ENCODE results near the gene TFIP11.

The TFIP11 gene

DNA sequence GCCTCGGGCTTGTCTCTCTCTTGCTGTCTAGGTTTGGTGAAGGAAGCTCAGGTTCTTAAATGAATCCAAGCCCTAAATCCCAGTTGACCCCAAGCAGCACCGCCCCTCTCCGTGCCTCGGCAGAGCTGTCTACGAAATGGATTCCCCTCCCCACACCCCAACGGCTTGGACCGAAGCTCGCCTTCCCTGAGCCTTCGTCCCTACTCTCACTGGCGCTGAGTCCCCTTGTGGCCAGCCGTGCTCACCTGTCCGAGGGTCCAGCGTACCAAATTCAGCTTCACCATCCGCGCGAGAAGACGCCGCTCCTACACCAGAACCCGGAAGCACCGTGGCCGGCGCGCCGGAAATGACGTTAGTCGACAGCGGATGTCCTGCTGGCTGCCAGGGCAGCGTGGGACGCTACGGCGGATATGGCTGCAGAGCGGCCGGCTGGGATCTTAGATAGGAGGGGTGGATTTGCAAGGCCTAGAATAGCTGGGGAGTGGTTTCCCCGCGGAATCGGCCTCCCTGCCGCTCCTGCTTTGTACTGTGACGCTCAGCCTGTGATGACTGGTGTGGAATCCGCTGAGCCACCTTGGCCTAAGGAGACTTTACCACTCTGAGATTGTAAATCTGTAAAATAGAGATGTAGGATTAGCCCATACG is at the start of gene TFIP11:
TFIP11 (minus strand) TSS at position 325 of the 645 bp plus-strand sequence. CDS start 2,201 bp downstream, outside the sequence.
- peak; percentile 99 for DNase-seq (ENCODE audit: low spot score)

DNA sequence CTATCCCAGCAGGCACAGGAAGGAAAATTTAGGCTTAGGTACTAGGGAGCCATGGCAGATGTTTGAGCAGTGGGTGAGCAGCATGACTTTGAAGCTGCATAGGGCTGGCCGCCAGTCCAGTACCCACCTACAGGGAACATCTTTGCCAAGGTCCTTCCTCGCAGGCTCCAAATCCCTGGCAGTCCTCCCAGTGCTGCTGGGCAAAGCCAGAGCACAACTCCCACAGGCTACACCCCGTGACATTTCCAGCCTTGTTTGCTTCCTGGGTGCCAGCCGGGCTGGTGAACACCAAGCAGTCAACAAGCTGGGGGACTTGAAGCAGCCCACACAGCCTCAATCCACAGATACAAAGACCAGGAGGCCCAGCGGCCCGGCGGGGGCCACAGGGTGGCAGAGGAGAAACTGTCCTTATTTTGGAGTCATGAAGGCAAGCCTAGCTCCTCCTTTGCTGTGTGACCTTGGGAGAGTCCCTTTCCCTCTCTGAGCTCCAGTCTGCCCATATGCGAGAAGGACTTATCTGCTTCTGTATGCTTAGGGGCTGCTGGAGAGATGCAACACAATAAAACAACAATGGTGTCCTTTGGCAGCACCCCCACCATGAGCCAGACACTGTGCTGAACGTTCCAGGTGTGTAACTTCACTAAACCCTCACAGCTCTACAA is 49.6 kb upstream of the TFIP11 start:
- no peak for DNase-seq (ENCODE audit: low spot score)

DNA sequence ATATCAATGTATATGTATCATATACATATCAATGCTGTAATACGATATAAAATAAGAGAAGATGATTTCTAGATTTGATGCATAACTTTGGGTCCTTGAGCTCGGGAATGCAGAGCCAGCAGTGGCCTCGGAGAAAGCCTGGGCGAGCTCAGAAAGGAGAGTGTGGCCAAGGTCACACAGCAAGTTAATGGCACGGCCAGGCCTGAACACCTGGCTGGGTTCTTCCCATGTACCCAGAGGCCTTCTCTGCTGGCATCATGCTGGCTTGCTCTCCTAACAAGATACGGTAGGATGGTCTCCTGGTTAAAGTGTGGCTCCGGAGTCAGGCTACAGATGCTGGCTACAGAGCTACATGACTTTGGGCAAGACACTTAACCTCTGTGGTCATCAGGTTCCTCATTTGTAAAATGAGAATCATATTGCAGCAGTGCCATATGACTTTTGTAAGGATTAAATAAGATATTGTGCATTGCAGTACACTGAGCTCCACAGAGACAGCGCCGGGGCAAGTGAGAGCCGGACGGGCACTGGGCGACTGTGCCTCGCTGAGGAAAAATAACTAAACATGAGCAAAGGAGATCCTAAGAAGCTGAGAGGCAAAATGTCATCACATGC is 47.8 kb upstream of the TFIP11 start:
- DNase-seq (ENCODE audit: low spot score): no peak

DNA sequence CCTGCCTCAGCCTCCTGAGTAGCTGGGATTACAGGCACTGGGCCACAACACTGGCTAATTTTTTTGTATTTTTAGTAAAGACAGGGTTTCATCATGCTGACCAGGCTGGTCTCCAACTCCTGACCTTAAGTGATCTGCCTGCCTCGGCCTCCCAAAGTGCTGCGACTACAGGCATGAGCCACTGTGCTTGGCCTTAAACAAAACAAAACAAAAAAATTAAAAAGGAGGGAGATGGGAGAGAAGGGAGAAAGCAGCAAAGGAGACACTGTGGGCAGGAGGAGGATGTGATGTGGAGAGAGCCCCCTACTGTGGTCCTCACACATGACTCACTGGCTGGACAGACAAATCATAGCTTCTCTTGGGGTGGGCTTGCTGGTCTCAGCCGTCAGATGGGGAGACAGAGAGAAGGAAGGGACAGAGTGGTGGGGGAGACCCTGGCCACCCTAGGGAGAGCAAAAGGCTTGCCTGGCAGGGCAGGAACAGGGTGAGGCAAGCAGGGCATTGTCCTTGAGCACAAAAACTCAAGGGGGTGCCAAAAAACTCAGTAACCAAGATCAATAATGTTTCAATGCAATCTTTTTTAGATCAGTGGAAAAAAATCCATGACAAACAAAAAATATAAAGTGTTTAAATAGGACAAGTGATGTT is 46.1 kb upstream of the TFIP11 start:
- no peak for DNase-seq (ENCODE audit: low spot score)

DNA sequence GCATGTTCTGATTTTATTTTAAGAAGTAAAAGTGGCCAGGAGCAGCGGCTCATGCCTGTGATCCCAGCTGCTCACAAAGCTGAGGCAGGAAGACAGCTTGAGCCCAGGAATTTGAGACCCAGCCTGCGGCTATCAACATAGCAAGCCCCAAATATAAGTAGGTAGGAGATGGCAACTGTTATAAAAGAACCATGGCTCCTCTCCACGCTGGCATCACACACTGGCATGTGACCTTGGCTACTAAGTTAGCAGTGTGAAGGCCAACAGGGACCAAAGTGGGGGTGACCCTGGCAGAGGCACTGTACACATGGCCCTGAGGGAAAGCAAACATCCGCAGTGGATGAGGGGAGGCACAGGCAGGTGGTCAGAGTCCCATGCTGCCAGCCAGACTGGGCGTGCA is 44.6 kb upstream of the TFIP11 start:
- no peak for DNase-seq (ENCODE audit: low spot score)

DNA sequence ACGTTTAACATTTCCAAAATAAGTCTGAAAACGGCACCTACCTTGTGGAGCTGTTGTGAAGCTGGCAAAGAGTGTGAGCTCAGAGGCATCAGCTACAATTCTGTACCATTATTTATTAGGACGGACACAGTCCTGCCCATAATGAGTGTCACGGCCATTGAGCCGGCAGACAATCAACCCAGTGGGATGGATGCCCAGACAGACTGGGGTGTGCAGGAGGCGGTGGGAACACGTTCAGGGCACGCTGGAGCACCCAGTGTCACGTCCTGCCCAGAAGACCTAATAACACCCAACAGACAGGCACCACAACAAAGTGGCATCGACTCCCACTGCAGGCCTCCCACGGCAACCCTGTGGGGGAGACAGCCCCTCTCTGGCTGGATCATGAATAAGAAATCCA is 43.2 kb upstream of the TFIP11 start:
- DNase-seq (ENCODE audit: low spot score): no peak

DNA sequence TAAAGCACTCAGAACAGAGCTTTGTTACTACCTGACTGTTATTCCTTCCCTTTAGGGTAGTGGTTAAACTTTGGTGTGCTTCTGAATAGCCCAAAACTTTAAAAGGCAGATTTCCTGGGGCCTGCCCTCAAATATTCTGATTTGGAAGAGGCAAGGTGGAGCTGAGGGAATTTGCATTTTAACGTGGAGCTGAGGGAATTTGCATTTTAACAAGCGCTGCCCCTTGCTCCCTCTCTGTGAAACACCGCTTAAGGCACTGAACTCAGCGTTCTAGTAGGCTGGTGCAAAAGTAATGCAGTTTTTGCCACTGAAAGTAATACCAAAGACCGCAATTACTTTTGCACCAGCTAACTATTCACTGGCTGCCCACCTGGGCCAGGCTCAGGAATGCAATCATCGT is 42.7 kb upstream of the TFIP11 start:
- DNase-seq (ENCODE audit: low spot score): no peak

DNA sequence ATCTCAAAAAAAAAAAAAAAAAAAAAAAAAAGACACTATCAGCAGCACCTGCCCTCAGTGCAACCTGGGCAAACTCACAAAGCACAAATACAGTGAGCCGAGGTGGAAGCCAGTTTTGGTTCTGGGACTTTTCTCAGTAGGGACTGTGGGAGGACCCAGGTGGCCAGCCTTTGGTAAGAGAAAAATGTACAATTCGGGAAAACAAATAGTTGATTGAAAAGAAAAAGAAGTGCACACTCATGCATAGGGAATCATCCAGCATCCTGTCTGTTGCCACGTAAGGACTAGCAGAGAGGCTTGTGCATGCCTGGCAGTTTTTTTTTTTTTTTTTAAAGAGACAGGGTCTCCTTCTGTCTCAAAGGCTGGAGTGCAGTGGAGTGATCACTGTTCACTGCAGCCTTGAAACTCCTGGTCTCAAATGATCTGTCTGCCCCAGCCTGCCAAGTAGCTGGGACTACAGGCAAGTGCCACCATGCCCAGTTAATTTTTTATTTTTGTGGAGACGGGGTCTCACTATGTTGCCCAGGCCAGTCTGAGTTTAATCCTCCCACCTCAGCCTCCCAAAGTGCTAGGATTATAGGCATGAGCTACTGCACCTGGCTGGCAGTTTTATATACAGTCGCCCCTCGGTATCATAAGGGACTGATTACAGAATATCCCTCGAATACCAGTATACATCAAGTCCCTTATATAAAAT is 40.9 kb upstream of the TFIP11 start:
- DNase-seq (ENCODE audit: low spot score): no peak

DNA sequence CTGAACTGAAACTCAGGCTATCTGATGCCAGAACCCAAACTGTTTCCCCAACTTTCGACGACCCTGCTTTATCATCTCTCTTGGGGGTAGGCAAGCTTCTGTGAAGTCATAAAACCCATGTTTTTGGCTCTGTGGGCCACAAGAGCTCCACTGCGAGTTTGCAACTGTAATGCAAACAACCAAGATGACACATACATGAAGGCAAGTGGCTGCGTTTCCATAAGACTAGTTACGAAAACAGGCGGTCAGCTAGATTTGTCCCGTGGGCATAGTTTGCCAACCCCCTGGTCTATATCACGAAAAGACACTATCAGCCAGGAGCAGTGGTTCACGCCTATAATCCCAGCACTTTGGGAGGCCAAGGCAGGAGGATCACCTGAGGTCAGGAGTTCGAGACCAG is 40.2 kb upstream of the TFIP11 start:
- no peak for DNase-seq (ENCODE audit: low spot score)

DNA sequence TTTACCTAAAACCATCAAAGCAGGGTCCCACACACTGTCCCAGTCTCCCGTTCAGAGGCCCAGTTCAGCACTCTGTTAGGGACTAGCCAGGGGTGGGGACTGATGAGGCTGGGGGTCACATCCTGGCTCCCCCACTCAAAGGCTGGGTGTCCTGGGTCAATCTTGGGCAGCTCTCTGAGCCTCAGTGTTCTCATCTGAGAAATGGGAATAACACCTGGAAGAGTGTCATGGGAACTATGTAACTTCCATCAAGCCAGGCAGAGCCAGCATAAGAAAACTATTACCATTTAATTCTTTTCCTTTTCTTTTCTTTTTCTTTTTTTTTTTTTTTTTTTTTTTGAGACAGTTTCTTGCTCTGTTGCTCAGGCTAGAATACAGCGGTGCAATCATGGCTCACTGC is 39.3 kb upstream of the TFIP11 start:
- no peak for DNase-seq (ENCODE audit: low spot score)

DNA sequence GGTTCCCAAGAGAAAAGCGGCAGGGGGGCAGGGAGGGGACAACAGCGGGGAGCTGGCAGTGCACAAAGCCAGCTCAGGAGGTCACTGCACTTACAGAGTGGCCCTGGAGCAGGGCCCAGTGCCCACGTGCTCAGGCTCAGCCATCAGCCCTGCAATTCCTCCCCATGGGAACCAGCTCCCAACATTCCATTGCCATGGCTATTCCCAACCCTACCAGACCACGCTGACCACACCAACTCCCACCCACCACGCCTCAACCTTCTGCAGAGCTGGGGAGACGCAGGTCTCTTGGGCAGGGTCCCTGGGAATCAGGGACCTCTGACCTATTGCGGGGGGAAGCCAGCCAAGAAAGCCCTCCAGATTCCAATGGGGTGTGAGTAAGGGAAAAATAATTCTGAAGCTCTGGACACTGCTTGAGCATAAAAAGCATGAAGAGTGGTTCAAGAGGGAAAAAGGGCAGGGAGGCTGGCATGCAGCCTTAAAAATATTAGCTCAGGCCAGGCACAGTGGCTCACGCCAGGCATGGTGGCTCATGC is 38.3 kb upstream of the TFIP11 start:
- DNase-seq (ENCODE audit: low spot score): peak; percentile 69

DNA sequence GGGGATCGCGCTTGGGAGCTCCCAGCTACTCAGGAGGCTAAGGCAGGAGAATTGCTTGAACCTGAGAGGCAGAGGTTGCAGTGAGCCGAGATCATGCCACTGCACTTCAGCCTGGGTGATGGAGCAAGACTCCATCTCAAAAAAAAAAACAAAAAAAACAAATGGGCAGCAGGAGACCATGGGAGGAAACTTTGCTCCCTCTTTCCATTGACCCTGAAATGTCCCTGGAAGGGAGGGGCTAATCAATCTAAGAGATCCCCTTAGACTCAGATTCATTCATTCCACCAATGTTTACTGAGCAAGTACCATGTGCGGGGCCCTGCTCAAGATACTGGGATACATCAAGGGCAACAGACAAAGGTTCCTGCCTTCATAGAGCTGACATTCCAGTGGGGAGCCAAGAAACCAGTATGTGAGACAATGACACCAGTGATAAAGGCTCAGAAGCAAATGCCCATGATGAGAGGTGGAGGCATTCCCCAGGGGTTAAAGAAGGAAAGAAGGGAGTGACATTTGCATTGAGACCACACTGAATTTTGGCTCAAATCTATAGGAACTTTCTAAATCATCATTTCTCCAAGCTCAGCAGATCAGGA is 37.7 kb upstream of the TFIP11 start:
- DNase-seq (ENCODE audit: low spot score): no peak

DNA sequence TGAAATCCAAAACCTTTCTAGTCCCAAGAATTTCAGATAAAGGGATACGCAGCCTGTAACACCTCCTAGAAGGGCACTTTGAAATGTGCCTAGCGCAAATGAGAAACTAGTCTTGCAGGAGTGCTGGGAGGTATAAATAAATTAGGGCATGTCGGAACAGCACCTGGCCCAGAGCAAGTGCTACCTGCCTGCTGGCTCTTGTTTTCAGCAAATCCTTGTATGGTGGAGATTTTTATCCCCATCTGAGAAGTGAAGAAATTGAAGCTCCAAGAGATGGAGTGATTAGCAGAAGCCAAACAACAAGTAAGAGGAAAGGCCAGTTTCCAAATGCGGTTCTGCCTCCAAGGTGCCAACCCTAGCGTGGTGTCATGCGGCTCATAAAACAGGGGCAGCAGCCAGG is 36.7 kb upstream of the TFIP11 start:
- no peak for DNase-seq (ENCODE audit: low spot score)

DNA sequence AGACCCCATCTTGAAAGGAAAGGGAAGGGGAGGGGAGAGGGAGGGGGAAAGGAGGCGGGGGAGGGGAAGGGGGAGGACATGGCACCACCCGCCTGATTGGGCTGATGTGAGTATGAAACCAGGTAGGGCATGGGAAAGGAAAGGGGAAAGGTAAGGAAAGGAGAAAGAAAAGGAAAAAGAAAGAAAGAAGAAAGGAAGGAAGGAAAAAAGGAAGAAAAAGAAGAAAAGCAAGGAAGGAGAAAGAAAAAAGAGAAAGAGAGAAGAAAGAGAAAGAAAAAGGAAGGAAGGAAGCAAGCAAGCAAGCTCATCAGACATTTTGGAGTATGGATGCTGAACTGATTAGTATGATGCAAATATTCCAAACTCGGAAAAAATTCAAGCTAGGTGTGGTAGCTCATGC is 36.0 kb upstream of the TFIP11 start:
- no peak for DNase-seq (ENCODE audit: low spot score)

DNA sequence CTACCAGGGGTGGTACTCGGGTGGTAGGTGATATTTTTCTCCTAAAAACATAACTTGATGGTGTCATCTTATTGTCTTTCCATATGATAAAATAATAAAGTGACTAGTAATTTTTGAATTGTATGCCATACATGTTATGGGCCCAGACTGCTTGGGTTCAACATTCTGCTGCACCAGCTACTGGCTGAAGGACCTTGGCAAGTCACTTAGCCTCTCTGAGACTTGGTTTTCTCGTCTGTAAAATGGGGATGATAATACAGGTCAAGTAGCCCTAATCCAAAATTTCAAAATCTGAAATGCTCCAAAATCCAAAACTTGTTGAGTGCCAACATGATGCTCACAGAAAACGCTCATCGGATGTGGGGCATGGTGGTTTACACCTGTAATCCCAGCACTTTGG is 35.6 kb upstream of the TFIP11 start:
- DNase-seq (ENCODE audit: low spot score): no peak

DNA sequence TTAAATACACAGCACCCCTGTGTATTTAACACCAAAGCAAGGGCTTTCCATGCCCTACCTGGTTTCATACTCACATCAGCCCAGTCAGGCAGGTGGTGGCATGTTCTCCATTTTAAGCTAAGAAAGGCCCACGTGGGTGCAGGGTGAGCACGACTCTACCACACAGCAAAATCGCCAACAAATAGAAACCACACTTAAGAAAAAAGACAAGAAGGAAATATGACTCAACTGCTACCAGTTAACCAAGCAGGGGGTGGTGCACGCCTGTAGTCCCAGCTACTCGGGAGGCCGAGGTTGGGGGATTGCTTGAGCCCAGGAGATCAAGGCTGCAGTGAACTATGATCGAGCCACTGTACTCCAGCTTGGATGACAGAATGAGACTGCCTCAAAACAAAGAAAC is 35.2 kb upstream of the TFIP11 start:
- no peak for DNase-seq (ENCODE audit: low spot score)

DNA sequence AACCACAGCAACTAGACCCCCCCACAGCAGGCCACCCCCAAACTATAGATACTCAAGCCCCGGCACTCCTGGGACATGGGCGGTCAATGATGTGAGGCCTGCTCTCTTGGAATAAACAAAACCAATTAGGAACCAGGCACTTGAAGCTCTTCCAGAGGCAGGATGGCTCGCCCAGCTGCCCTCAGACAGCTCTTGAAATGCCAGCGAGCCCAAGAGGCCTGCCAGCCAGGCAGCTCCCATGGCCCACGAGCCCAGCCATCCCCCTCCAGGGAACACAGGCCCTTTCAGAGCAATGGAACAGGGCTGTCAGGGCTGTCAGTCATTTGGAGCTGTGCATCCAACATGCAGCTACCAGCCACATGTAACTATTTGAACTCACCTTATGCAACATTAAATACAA is 34.0 kb upstream of the TFIP11 start:
- no peak for DNase-seq (ENCODE audit: low spot score)

DNA sequence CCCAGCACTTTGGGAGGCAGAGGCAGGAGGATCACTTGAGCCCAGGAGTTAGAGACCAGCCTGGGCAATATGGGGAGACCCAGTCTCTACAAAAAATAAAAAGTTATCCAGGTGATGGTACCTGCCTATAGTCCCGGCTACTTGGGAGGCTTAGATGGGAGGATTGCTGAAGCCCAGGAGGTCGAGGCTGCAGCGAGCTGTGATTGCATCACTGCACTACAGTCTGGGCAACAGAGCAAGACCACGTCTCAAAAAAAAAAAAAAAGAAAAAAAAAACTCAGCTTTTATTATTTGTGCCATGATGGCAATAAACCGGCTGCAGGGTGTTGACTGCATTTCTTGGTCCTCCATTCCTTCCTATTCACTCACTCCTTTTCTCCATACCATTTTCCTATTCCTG is 33.6 kb upstream of the TFIP11 start:
- DNase-seq (ENCODE audit: low spot score): no peak

DNA sequence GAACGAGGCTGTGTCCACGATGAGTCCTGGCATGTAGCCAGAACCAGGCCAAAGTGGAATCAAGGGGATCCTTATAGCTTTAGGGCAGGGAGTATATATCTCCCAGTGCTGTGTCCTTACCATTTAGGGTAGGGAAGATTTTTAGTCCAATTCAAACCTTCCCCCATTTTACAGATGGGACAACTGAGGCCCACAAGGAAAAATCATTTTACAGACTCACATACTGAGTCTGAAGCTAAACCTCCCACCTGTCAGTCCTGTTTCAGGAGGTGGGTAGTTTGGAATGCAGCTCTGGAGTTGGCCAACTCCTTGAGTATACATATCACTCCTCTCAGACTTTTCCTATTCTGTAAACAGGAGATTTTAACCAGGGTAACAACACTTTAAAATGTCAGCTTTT is 33.1 kb upstream of the TFIP11 start:
- no peak for DNase-seq (ENCODE audit: low spot score)

DNA sequence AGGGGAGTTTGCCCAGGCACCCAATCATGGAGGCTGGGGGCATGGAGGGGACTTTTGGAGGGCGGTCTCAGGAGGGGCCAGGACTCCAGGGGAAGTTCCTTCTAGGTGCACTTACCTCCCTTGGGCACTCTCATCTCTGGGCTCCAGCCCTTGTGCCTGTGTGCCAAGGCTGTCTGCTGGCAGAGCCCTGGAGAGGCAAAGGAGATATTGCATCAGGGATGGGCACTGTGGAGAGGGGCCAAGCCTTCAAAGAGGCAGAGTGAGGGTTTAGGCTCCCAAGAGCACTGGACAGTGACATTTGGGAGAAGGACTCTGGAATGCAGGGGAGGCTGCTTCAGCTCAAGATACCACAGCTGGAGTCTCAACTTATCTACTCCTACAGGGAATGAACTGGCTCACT is 32.2 kb upstream of the TFIP11 start:
- no peak for DNase-seq (ENCODE audit: low spot score)

DNA sequence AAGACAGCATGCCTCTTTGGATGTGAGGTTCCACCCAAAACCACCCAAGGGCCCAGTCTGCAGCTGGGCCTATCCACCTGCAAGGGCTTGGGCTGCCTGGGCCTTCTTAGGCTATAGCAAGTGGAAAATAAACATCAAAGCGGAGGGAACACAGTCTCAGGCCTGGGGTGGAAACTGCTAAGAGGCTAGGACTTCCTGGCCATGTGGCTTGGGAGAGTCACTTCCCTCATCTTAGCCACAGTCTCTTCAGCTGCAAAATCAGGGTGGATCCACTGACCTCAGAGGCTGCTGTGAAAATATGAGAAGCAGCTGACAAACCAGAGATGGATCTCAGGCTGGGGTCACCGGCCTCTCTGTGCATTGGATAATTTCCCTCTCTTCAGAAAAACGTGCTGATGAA is 30.6 kb upstream of the TFIP11 start:
- no peak for DNase-seq (ENCODE audit: low spot score)

Data from iPS-NIHi11 (cell line).